GM12873 (cell line): ENCODE data around the gene HIGD1A.

ENCODE experiments used
- TF ChIP-seq, protein P1 (sequence below): IDR thresholded peaks from 2 replicates; pipeline ENCODE4 v1.5.1; 2012; ENCODE audit warnings: low read depth, mild to moderate bottlenecking, moderate library complexity, low read length, control low read depth; ENCODE audit not compliant: insufficient read depth; ENCODE audit errors: missing control alignments

The HIGD1A gene

DNA sequence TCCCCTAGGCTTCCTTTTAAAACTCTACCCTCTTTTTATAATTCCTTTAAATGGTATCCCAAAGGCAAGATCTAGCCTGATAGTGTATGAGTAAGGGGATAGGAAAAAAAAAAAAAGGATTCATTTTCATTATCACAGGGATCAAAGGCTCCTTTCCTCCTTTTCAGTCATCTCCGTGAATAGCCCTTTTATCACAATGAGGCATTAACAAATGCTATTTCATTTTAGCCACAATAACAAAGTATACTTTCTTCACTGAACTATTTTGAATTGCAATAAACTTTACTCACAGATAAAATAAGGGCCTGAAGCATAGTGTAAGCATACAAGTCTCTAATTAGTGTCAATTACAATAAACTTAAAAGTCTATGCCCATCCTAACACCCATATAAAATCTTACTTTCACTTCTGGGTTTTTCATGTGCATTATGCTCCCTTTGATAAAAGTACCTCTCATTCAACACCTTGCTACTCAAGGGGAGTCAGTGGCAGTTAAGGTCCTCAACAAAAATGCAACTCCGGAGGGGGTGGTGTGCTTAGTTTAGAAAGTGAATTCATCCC, 8.6 kb downstream of the HIGD1A start:
- TF ChIP-seq, protein P1, sequence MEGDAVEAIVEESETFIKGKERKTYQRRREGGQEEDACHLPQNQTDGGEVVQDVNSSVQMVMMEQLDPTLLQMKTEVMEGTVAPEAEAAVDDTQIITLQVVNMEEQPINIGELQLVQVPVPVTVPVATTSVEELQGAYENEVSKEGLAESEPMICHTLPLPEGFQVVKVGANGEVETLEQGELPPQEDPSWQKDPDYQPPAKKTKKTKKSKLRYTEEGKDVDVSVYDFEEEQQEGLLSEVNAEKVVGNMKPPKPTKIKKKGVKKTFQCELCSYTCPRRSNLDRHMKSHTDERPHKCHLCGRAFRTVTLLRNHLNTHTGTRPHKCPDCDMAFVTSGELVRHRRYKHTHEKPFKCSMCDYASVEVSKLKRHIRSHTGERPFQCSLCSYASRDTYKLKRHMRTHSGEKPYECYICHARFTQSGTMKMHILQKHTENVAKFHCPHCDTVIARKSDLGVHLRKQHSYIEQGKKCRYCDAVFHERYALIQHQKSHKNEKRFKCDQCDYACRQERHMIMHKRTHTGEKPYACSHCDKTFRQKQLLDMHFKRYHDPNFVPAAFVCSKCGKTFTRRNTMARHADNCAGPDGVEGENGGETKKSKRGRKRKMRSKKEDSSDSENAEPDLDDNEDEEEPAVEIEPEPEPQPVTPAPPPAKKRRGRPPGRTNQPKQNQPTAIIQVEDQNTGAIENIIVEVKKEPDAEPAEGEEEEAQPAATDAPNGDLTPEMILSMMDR = no peak

DNA sequence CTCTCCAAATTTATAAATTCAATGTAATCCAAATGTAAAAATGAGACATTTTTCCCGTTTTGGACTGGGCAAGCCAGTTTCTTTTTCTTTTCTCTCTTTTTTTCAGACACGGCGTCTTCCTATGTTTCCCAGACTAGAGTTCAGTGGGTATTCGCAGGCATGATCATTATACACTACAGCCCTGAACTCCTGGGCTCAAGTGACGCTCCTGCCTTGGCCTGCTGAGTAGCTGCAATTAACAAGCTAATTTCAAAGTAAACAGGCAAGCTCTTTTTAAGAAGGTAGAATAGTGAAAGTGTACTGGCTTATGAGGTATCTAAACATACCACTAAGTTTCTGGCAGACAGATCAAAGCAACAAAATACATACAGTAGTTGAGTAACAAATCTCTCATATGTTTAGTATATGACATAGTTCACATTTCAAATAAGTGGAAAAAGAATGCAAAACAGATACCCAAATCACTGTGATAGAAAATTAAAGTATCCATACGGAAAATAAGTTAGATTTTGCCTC, 13.5 kb downstream of the HIGD1A start:
- TF ChIP-seq, protein P1 = no peak

DNA sequence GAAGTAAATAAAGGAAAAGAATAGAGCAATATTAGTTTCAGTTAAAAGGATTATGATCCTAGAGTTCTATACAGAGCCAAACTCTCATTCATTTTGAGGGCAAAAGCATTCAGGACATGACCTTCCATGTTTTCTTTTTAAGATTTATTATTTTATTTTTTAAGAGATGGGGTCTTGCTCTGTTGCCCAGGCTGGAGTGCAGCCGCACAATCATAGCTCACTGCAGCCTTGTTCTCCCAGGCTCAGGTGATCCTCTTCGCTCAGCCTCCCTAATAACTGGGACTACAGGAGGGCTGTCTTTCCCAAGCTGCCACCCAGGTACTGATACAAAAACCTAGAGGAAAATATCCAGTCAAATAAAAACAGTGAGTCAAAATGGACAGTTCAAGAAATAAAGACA, 17.7 kb downstream of the HIGD1A start:
- TF ChIP-seq, protein P1 = no peak

DNA sequence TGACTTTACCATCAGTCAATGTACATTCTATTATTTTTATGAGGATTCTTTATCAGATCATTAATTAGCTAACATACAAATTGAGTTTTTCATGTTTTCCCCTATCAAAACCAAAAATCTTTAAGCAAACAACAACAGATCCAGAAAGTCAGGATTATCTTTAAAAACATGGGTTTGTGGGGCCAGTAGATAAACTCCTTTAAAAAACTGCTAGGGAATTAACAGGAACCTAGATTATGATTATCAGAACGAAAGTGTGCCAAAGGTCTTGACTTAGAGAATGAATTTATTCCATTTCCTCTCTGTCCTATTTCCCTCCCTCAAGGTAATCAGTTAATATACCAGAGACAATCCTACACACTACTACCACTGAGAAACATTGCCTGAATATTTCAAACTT, 18.1 kb downstream of the HIGD1A start:
- TF ChIP-seq, protein P1 = no peak

DNA sequence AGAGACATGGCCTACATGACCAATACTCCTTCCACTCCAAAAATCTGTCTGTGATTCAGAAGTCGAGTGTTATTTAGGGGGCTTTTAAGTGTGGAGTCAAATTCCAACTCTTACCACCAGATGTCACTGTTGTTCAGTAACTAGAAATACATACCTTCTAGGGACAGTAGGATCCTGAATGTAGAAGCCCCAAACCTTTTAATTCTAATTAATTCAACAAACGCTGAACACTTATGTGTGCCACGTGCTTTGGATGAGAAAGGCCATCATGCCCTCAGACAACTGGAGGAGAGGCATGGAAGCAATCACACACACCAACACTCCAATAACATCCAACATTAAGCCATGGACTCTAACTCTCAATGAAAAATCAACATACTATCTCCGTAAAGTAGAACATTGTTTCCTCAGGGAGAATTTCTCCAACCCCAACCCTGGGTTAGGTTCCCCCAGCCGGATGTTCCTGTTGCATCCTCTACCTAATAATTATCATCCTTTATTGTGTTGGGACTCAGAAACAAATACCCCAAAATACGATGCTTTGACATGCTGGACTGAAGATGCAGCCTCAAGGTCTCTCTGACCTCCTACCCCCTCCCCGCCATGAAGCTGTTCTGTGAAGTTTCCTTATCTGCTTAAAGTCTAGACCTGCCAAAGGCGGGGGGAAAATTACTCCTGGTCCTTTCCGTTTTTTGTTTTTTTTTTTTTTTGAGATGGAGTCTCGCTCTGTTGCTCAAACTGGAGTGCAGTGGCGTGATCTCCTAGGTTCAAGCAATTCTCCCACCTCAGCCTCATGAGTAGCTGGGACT, 23.2 kb downstream of the HIGD1A start:
- TF ChIP-seq, protein P1 = peak; percentile 73

DNA sequence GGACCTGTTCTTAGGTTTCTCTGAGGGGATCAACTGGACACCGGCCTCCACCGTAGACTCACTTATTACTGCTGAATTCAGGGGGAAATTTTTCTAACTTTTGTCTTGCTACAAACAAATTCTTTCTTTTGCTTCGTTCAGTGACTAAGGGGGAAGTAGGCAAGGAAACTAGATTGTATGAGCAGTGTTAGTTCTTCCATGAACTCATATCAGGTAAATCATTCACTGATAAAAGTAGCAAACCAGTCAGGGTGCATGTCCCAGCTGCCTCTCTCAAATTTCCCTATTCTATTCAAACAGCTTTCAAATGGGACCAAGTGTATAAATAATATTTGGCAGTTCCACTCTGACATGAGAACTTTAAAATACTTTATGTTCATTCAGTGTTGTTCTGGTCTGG, 23.9 kb downstream of the HIGD1A start:
- TF ChIP-seq, protein P1 = no peak

DNA sequence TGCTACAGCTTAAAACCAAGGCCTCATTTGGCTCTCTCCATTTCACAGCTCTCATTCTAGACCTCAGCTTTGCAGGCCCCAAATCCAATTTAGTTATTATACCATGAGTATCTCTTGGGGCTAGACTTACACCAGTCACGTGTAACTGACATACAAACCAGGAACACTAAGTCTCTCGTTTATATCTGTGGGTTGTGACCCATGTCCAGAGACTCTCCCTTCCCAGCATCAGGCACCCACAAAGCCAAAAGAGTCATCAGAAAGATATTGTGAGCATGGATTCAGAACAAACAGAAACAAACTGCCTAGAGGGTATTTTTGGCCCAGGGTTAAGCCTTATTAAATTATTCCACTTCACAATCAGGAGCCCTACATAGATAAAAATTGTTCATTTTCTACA, 25.6 kb downstream of the HIGD1A start:
- TF ChIP-seq, protein P1 = no peak
